Measurements from ENCODE around the gene PCSK1.
"Not testable (repeated sequence)": the region's sequence is repeated elsewhere in the genome, so short reads cannot be mapped to it uniquely, and the experiment has no call there.

Gene PCSK1

DNA sequence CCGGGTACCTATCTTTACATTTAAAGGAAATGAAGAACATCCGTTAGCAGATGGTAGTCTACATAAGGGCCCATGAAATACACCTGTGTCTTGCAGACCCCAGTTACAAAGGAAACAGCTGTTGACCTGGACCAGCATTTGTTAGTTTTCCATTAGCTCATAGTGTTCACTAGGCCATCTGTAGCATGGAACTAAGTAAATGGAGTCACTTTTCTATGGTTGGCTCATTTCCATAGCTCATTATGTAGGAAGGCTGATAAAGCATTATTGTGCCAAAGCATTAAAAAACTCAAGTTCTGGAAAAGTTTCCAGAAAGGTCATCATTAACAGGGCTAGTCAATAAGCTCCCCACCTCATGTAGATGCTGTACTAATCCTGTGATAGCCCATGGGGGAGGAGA, 62.1 kb downstream of the PCSK1 start:
- DNase-seq: no peak

DNA sequence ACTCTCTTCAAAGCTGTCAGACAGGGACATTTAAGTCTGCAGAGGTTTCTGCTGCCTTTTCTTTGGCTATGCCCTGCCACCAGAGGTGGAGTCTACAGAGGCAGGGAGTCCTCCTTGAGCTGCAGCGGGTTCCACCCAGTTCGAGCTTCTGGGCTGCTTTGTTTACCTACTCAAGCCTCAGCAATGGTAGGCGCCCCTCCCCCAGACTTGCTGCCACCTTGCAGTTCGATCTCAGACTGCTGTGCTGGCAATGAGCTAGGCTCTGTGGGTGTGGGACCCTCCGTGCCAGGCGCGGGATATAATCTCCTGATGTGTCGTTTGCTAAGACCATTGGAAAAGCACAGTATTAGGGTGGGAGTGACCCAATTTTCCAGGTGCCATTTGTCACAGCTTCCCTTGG, 65.7 kb downstream of the PCSK1 start:
- not testable (repeated sequence) for DNase-seq

DNA sequence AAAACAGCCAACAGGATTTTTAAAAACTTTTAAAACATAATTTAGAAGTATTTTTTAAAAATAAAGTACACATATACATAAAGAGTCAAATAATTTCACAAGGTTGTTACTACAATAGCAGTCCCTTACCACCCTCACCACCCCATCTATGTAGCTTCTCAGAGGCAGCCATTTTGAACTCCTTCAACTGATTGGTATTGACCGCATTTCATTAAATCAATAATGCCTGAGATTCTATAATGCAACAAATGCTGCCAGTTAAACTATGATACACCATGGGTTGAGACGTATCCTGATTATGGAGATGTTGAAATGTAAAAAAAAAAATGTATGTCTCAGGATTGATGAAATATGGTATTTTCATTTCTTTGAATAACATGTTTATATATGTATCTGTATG, 78.8 kb downstream of the PCSK1 start:
- DNase-seq: no peak

DNA sequence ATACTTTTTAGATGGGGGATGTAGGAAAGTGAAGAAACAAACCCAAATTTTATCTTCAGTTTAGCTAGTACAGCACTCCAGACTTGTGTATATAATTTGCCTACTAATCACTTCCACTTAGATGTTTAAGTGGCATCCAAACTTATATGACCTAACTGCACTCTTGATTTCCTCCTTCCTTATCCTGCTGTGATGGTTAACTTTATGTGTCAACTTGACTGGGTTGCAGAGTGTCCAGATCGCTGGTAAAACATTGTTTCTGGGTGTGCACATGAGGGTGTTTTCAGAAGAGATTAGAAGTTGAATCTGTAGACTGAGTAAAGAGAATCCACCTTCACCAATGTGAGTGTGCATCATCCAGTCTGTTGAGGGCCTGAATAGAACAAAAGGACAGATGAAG, 79.8 kb downstream of the PCSK1 start:
- no peak for DNase-seq

DNA sequence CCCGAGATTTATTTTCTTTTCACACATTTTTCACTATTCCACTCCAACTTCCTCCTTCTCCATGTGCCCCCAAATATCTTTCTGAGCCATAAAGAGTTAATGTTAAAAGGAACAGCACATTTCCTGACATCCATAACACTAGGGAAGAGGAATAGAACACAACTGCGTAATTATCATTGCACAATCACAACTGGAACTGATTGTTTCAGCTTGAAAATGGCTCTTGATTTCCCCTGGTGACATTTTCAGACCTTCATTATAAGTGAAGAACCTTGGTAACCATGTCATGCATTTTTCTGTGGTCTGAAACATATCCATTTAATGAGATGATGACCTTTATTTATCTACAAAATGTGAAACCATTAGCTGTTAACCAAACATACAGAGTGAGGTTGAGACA, 82.4 kb downstream of the PCSK1 start:
- no peak for DNase-seq

DNA sequence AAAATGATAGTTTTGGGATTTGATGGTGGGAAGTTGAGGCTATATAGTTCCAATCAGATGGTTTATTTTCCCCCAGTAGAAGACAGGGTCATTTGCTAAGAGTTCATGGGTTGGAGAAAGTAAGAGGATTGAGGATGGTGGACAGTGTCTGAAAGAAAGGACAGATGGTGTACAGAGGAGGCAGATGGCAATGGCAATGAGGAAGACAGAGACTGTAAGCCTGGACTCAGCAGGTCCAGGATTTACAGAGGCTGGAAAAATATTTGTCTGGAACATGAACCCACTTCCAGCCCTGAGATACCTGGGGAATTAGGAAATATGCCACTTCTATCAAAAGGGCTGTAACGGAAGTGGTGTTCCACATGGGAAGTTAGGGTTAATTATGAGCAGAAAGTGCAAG, 84.5 kb downstream of the PCSK1 start:
- DNase-seq: no peak

DNA sequence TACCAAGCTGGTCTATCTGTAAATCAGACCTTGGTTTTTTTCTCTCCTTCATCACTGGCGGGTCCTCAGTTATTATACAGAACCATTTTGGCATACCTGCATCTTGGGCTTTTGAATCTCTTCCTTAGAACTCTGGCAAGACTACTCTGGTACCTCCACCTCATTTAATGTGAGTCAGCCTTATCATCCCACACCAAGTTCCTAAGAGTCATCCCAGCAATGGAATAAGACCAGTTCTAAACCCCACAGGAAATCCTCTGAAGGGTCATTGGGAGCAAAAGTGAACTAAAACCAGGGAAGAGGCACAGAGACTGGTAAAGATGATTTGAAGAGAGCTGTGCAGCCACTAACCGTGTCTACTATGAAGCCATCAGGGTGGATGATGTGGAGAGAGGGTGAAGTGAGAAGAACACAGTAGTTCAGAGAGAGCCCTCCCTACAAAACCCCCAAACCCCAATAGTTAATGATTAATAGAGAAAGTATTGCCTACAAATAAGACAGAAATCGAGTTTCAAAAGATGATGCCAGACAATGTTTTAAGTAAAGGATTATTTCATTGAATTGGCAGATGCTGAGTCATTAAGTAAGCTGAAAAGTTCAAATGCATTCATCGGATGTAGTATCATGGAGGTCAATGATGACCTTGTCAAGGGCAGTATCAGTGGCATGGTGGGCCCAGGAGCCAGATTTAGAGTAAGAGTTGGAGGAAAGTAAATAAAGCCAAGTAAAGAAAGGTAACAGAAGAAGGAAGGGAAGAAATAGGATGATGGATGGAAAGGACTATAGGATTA, 85.4 kb downstream of the PCSK1 start:
- no peak for DNase-seq

DNA sequence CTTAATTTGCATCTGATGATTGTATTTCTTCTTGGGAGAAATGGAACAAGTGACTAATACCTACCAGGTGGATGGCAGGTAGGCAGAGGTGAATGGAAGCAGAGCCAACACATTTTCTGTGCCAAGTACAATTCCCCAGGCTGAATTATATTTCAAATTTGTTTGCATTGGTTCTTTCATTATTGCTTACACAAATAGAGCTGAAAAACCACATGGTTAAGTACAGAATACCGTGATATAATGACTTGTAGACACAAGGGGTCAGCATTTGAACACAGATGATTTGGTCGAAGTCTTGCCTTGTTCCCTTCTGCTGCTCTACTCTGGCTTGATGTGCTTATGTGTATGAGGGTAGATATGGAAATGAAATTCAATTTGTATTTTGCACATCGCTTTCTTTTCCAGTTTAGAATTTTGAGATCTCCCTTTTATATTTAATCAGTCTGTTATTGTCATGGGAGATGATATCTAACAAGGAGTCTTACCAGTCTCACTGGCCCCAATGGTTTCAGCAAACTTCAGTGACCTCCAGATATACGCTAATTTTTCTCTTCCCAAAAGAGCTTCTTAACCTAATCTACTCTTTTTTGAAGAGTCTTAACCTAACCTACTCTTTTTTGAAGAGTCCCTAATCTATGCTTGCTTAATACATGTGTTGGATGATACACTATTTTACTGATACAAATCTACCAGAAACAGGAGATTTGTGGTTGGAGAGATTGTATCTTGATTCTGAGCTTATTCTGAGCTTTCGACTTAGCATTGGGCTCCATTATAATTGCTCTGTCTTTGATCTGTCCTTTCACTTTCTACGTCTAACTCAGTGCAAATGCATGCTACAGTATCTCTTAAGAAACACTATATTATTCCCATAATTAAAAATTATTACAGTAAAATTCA, 88.1 kb downstream of the PCSK1 start:
- DNase-seq: peak; percentile 16 to 73

DNA sequence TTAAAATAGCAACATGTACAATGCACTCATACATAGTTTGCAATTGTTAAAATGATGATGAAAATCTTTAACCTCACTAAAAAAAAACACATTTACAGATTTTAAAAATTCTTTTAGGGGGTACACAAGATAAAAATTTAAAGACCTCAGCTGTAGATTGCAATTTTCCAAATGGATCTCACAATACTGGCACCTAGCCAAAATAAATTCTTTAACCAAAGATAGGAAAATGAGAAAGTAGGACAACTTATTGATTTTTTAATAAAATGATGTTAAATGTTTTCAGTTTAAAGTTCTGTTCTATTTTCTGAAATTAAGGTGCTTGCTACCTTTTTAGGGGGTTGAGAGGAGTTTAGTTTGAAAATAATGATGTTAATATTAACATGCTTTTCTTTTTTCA, 90.0 kb downstream of the PCSK1 start:
- no peak for DNase-seq

DNA sequence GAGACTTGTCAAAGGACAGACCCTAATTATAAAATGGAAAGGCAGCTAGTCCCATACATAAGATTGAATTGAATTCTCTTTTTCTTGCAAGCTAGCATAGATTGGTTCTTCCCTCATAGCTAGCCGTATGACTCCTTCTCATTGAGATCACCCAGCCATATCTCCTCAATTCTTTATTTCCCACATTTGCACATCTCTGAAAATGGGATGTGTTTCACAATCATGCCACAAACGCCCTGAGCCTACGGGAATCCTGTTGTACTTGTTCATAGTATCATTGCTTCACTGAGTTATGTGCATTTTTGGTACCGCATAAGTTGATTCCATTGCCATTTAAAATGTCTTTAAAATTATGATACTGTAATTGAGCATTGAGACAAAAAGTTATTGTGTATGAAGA, 90.5 kb downstream of the PCSK1 start:
- no peak for DNase-seq

Measured in CD4-positive, alpha-beta T cell treated with Interleukin-4 for 1 hour (primary cell).